Neural progenitor cell (in vitro differentiated cells): ENCODE results near the gene PTPRCAP. TPM values are rescaled to one million over a fixed set of nuclear protein-coding genes. Genes with fewer than 3 reads are reported as not detected.
"Not testable (repeated sequence)": the region's sequence is repeated elsewhere in the genome, so short reads cannot be mapped to it uniquely, and the experiment has no call there.

Experiments
- DNase-seq: peaks from one replicate; pipeline ENCODE4 v3.0.0-alpha.2; 2016; ENCODE audit warnings: low spot score
- H2AFZ ChIP-seq: fragments of 200-600 bp; sonication (generic); replicated peaks from 2 replicates; pipeline ENCODE4 v1.6.1; 2016; ENCODE audit warnings: antibody characterized with exemption
- H3F3A ChIP-seq: fragments of 200-600 bp; sonication (generic); 2 replicates; pipeline ENCODE4 v1.6.1; 2016; ENCODE audit warnings: antibody characterized with exemption, low read depth
- H3K27ac ChIP-seq: fragments of 200-600 bp; sonication (generic); 2 replicates; pipeline ENCODE4 v1.5.1; 2016; ENCODE audit warnings: mild to moderate bottlenecking
- H3K27me3 ChIP-seq: fragments of 200-600 bp; sonication (generic); 2 replicates; pipeline ENCODE4 v1.6.1; 2016; ENCODE audit warnings: mild to moderate bottlenecking, moderate library complexity
- H3K36me3 ChIP-seq: fragments of 200-600 bp; sonication (generic); 2 replicates; pipeline ENCODE4 v1.5.1; 2016
- H3K4me1 ChIP-seq: fragments of 200-600 bp; sonication (generic); 2 replicates; pipeline ENCODE4 v1.6.1; 2016; ENCODE audit warnings: mixed run types
- H3K4me2 ChIP-seq: fragments of 200-600 bp; sonication (generic); 2 replicates; pipeline ENCODE4 v1.6.1; 2016
- H3K4me3 ChIP-seq: fragments of 200-600 bp; sonication (generic); 2 replicates; pipeline ENCODE4 v1.5.1; 2016
- H3K79me2 ChIP-seq: fragments of 200-600 bp; sonication (generic); 2 replicates; pipeline ENCODE4 v1.6.1; 2016; ENCODE audit warnings: low read depth
- H3K9ac ChIP-seq: fragments of 200-600 bp; sonication (generic); 2 replicates; pipeline ENCODE4 v1.6.1; 2016
- H3K9me3 ChIP-seq: fragments of 200-600 bp; sonication (generic); 2 replicates; pipeline ENCODE4 v1.5.1; 2016; ENCODE audit warnings: low read depth
- H4K20me1 ChIP-seq: fragments of 200-600 bp; sonication (generic); 2 replicates; pipeline ENCODE4 v1.6.1; 2016; ENCODE audit warnings: low read depth
- H3K27ac Mint-ChIP-seq: 3 replicates; pipeline ENCODE4 v1.8.0; 2021; ENCODE audit warnings: mixed read lengths
- H3K27me3 Mint-ChIP-seq: 2 replicates; pipeline ENCODE4 v1.8.0; 2022; ENCODE audit warnings: low read depth, mild to moderate bottlenecking, inconsistent platforms, moderate library complexity, mixed read lengths; ENCODE audit not compliant: insufficient read depth
- H3K36me3 Mint-ChIP-seq: 3 replicates; pipeline ENCODE4 v1.8.0; 2021; ENCODE audit warnings: mixed read lengths
- H3K4me1 Mint-ChIP-seq: 3 replicates; pipeline ENCODE4 v1.8.0; 2021; ENCODE audit warnings: mixed read lengths
- H3K4me3 Mint-ChIP-seq: 3 replicates; pipeline ENCODE4 v1.8.0; 2021; ENCODE audit warnings: mild to moderate bottlenecking, moderate library complexity, mixed read lengths
- H3K9me3 Mint-ChIP-seq: 3 replicates; pipeline ENCODE4 v1.8.0; 2020; ENCODE audit warnings: mixed read lengths
- CTCF ChIP-seq: fragments of 200-600 bp; sonication (generic); IDR thresholded peaks from 2 replicates; pipeline ENCODE4 v1.5.1; 2017; ENCODE audit warnings: antibody characterized with exemption, mild to moderate bottlenecking
- EZH2 ChIP-seq: fragments of 200-600 bp; sonication (generic); IDR thresholded peaks from 2 replicates; pipeline ENCODE4 v1.6.1; 2017; ENCODE audit warnings: antibody characterized with exemption, mild to moderate bottlenecking, moderate library complexity
- EZH2phosphoT487 ChIP-seq: fragments of 200-600 bp; sonication (generic); IDR thresholded peaks from 2 replicates; pipeline ENCODE4 v1.6.1; 2017; ENCODE audit warnings: antibody characterized with exemption
- total RNA-seq: library from RNA; depleted of rRNA; stranded (reverse); fragments of >200 nt; gene quantifications from 2 replicates; pipeline ENCODE4 v1.2.3, GENCODE V29; 2015; ENCODE audit warnings: low replicate concordance

The PTPRCAP gene
- total RNA-seq, 1 donor from 2014 or later: not detected

GRCh38 chr11:67429722-67430121 is 7.8 kb downstream of the PTPRCAP start:
- H3K4me1 ChIP-seq: peaks cover 9% of the 10 kb centered on the region
- no peak overlapping the region for H3K27ac ChIP-seq
- peak overlapping the region; percentile 93 for H3K4me3 Mint-ChIP-seq
- peaks cover 12% of the 10 kb centered on the region for H3K79me2 ChIP-seq
- no peak overlapping the region for H3K4me2 ChIP-seq
- no peaks in the 10 kb centered on the region for H3K36me3 ChIP-seq
- H3K4me1 Mint-ChIP-seq: peaks cover 14% of the 10 kb centered on the region
- no peak overlapping the region for H3K4me3 ChIP-seq
- TF ChIP-seq CTCF: no peak
- H3K27me3 ChIP-seq: no peaks in the 10 kb centered on the region
- H3K27me3 Mint-ChIP-seq: peaks cover 9% of the 10 kb centered on the region
- peaks cover 9% of the 10 kb centered on the region for H3K36me3 Mint-ChIP-seq
- no peak for DNase-seq
- no peak overlapping the region for H3K9ac ChIP-seq
- no peaks in the 10 kb centered on the region for H3K9me3 Mint-ChIP-seq
- no peaks in the 10 kb centered on the region for H4K20me1 ChIP-seq
- no peak overlapping the region for H2AFZ ChIP-seq
- H3F3A ChIP-seq: peaks cover 7% of the 10 kb centered on the region
- no peaks in the 10 kb centered on the region for H3K9me3 ChIP-seq
- no peak overlapping the region for H3K27ac Mint-ChIP-seq

GRCh38 chr11:67429038-67429668 is 8.3 kb downstream of the PTPRCAP start:
- TF ChIP-seq EZH2 (no peak), CTCF (no peak), EZH2phosphoT487 (no peak)
- peaks cover 9% of the 10 kb centered on the region for H3K36me3 Mint-ChIP-seq
- no peaks in the 10 kb centered on the region for H3K9me3 Mint-ChIP-seq
- H4K20me1 ChIP-seq: no peaks in the 10 kb centered on the region
- peak overlapping the region; percentile 100 for H3K4me2 ChIP-seq
- no peak overlapping the region for H3K27ac ChIP-seq
- H3K4me1 Mint-ChIP-seq: peaks cover 17% of the 10 kb centered on the region
- H3K79me2 ChIP-seq: peaks cover 12% of the 10 kb centered on the region
- DNase-seq: no peak
- H3K9me3 ChIP-seq: no peaks in the 10 kb centered on the region
- peak overlapping the region; percentile 93 for H3K4me3 Mint-ChIP-seq
- peak overlapping the region; percentile 94 for H3K9ac ChIP-seq
- H3F3A ChIP-seq: peaks cover 7% of the 10 kb centered on the region
- H2AFZ ChIP-seq: peak overlapping the region; percentile 90
- H3K27me3 ChIP-seq: no peaks in the 10 kb centered on the region
- H3K4me1 ChIP-seq: peaks cover 9% of the 10 kb centered on the region
- peak overlapping the region; percentile 99 for H3K4me3 ChIP-seq
- H3K36me3 ChIP-seq: no peaks in the 10 kb centered on the region
- no peak overlapping the region for H3K27ac Mint-ChIP-seq
- peaks cover 9% of the 10 kb centered on the region for H3K27me3 Mint-ChIP-seq

GRCh38 chr11:67428052-67429001 is 9.2 kb downstream of the PTPRCAP start, which contains the start of gene RPS6KB2:
Gene RPS6KB2, plus strand, starts transcription at chr11:67428494. Its CDS starts 52 bp downstream, at chr11:67428546.
- TF ChIP-seq EZH2 (no peak), EZH2phosphoT487 (no peak), CTCF (no peak)
- peak within 1 kb of the TSS; percentile 79 for H3K27ac Mint-ChIP-seq
- peak; percentile 99 for DNase-seq
- Histone ChIP-seq H3F3A (peaks cover 7% of the 10 kb centered on the region), H3K9ac (peak within 1 kb of the TSS; percentile 94), H3K27ac (no peak within 1 kb of the TSS), H3K27me3 (no peaks in the 10 kb centered on the region), H3K9me3 (no peaks in the 10 kb centered on the region), H3K36me3 (no peaks in the 10 kb centered on the region), H3K4me2 (peak within 1 kb of the TSS; percentile 100), H2AFZ (peak within 1 kb of the TSS; percentile 97), H4K20me1 (no peaks in the 10 kb centered on the region), H3K79me2 (peaks cover 12% of the 10 kb centered on the region), H3K4me3 (peak within 1 kb of the TSS; percentile 99), H3K4me1 (peaks cover 9% of the 10 kb centered on the region)
- H3K36me3 Mint-ChIP-seq: peaks cover 9% of the 10 kb centered on the region
- peak within 1 kb of the TSS; percentile 93 for H3K4me3 Mint-ChIP-seq
- H3K4me1 Mint-ChIP-seq: peaks cover 17% of the 10 kb centered on the region
- peaks cover 9% of the 10 kb centered on the region for H3K27me3 Mint-ChIP-seq
- no peaks in the 10 kb centered on the region for H3K9me3 Mint-ChIP-seq

GRCh38 chr11:67427364-67427859 is 10.1 kb downstream of the PTPRCAP start:
- Histone ChIP-seq H3K4me3 (peak overlapping the region; percentile 99), H3K4me2 (peak overlapping the region; percentile 100), H3K9ac (peak overlapping the region; percentile 25), H3K79me2 (peaks cover 12% of the 10 kb centered on the region), H2AFZ (peak overlapping the region; percentile 97)
- H3K27ac Mint-ChIP-seq: peak overlapping the region; percentile 76
- H3K36me3 ChIP-seq, H3K27me3 ChIP-seq, H3K4me1 ChIP-seq, H3K9me3 ChIP-seq, H3K27ac ChIP-seq, H4K20me1 ChIP-seq, H3K36me3 Mint-ChIP-seq, H3F3A ChIP-seq, H3K9me3 Mint-ChIP-seq, DNase-seq: not testable (repeated sequence)
- peak overlapping the region; percentile 93 for H3K4me3 Mint-ChIP-seq
- peaks cover 13% of the 10 kb centered on the region for H3K27me3 Mint-ChIP-seq
- peaks cover 24% of the 10 kb centered on the region for H3K4me1 Mint-ChIP-seq
